OCI-LY7 (cell line): ENCODE results near the gene MGMT. TPM values are rescaled to one million over a fixed set of nuclear protein-coding genes. Genes with fewer than 3 reads are reported as not detected.

Experiments used
- BruUV-seq: library from RNA; stranded (reverse); fragments of 400-500 nt; replicated peaks from 2 replicates; lab custom pipeline; 2021; lab: Mats Ljungman, UMichigan
- CTCF ChIA-PET: fragments of 300-600 bp; sonication (Branson Sonifier 250); formaldehyde crosslinking; loops from one replicate; lab custom pipeline; 2022; ENCODE audit warnings: antibody characterized with exemption; ENCODE audit not compliant: unreplicated experiment; lab: Charles Lee
- POLR2A ChIA-PET: fragments of 300-600 bp; sonication (Branson Sonifier 250); formaldehyde crosslinking; loops from one replicate; lab custom pipeline; 2022; ENCODE audit warnings: antibody characterized with exemption; lab: Charles Lee
- DNase-seq: peaks from one replicate; pipeline ENCODE4 v3.0.0-alpha.2; 2015; ENCODE audit warnings: low spot score
- H2AFZ ChIP-seq: fragments of 200-600 bp; sonication (generic), shearing (Covaris generic); 2 replicates; pipeline ENCODE4 v1.6.1; 2014; ENCODE audit warnings: mild to moderate bottlenecking, antibody characterized with exemption, low read length, moderate library complexity
- H3K27ac ChIP-seq: fragments of 200-600 bp; sonication (generic); 2 replicates; pipeline ENCODE4 v1.5.1; 2014; ENCODE audit warnings: mixed run types, low read depth, mild to moderate bottlenecking, moderate library complexity, low read length, inconsistent platforms; ENCODE audit not compliant: poor library complexity, severe bottlenecking
- H3K36me3 ChIP-seq: fragments of 200-600 bp; sonication (generic); 2 replicates; pipeline ENCODE4 v1.6.1; 2014; ENCODE audit warnings: mild to moderate bottlenecking, antibody characterized with exemption, low read length, moderate library complexity, mixed read lengths; ENCODE audit not compliant: insufficient read depth
- H3K4me1 ChIP-seq: fragments of 200-600 bp; sonication (generic); 2 replicates; pipeline ENCODE4 v1.5.1; 2014; ENCODE audit warnings: mild to moderate bottlenecking, low read length; ENCODE audit not compliant: insufficient read depth, poor library complexity, severe bottlenecking
- H3K4me2 ChIP-seq: fragments of 200-600 bp; sonication (generic); 2 replicates; pipeline ENCODE4 v1.6.1; 2014; ENCODE audit warnings: mild to moderate bottlenecking, low read length
- H3K4me3 ChIP-seq: fragments of 200-600 bp; sonication (generic); 2 replicates; pipeline ENCODE4 v1.5.1; 2014; ENCODE audit warnings: mild to moderate bottlenecking, low read depth, low read length; ENCODE audit not compliant: poor library complexity, severe bottlenecking
- H3K79me2 ChIP-seq: fragments of 200-600 bp; sonication (generic); 2 replicates; pipeline ENCODE4 v1.6.1; 2016; ENCODE audit warnings: low read depth, mild to moderate bottlenecking, low read length, moderate library complexity, mixed read lengths; ENCODE audit not compliant: insufficient read depth
- H3K9me2 ChIP-seq: fragments of 200-600 bp; sonication (generic); 2 replicates; pipeline ENCODE4 v1.6.1; 2016; ENCODE audit warnings: mild to moderate bottlenecking, low read length, mixed read lengths; ENCODE audit not compliant: insufficient read depth
- H3K9me3 ChIP-seq: fragments of 200-600 bp; sonication (generic); 2 replicates; pipeline ENCODE4 v1.6.1; 2014; ENCODE audit warnings: mild to moderate bottlenecking, mixed run types, low read length, mixed read lengths
- H4K20me1 ChIP-seq: fragments of 200-600 bp; sonication (generic); 2 replicates; pipeline ENCODE4 v1.6.1; 2014; ENCODE audit warnings: mild to moderate bottlenecking, antibody characterized with exemption, low read length, moderate library complexity, mixed read lengths; ENCODE audit not compliant: insufficient read depth
- CTCF ChIP-seq: fragments of 200-600 bp; sonication (generic); conservative IDR thresholded peaks from 2 replicates; pipeline ENCODE4 v1.5.1; 2014; ENCODE audit warnings: mild to moderate bottlenecking, antibody characterized with exemption, low read length, moderate library complexity, mixed read lengths
- EZH2phosphoT487 ChIP-seq: fragments of 200-600 bp; sonication (generic); IDR thresholded peaks from 2 replicates; pipeline ENCODE4 v1.6.1; 2018; ENCODE audit warnings: low read depth, borderline replicate concordance, mild to moderate bottlenecking, mixed run types, antibody characterized with exemption, low read length, moderate library complexity, mixed read lengths
- intact Hi-C: fragments of 100-400 bp; cut with micrococcal nuclease; formaldehyde crosslinking; loops from one replicate; pipeline ENCODE4 v1.10.0; 2022; ENCODE audit not compliant: unreplicated experiment
- total RNA-seq, 2 experiments: library from RNA; depleted of rRNA in 1 of 2; stranded (reverse); fragments of >200 nt in 1 of 2; shearing (Covaris generic) in 1 of 2; gene quantifications; 2 replicates each; pipeline ENCODE4 v1.2.3, GENCODE V29; 2014 to 2022

The MGMT gene
- total RNA-seq, 2 experiments from 2014 or later, result 19.7 to 25.0 TPM

- CTCF ChIA-PET, result no interaction called here
- no TSS peak for BruUV-seq
- H2AFZ ChIP-seq, result no peak overlapping the region
- POLR2A ChIA-PET, result interaction anchor here (1.4 kb wide), 1 partner anchor 9 kb away, joined by 5 read pairs; no protein-coding TSS in a partner anchor
- H3K36me3 ChIP-seq, result no peaks in the 10 kb centered on the region
- H3K27ac ChIP-seq, result no peak overlapping the region
- H3K79me2 ChIP-seq, result no peaks in the 10 kb centered on the region
- TF ChIP-seq EZH2phosphoT487 (no peak), CTCF (no peak)
- H4K20me1 ChIP-seq, result no peaks in the 10 kb centered on the region
- H3K4me1 ChIP-seq, result no peaks in the 10 kb centered on the region
- no peaks in the 10 kb centered on the region for H3K9me3 ChIP-seq
- H3K4me2 ChIP-seq, result no peak overlapping the region
- DNase-seq, result no peak
- no peaks in the 10 kb centered on the region for H3K9me2 ChIP-seq
- intact Hi-C loops, result no loop called here
- no peak overlapping the region for H3K4me3 ChIP-seq
These were observed 314.1 kb downstream of the MGMT start for GRCh38 chr10:129780901-129781795.

- Histone ChIP-seq H4K20me1 (no peaks in the 10 kb centered on the region), H3K4me1 (no peaks in the 10 kb centered on the region), H3K27ac (no peak overlapping the region), H2AFZ (no peak overlapping the region), H3K4me2 (no peak overlapping the region), H3K9me3 (no peaks in the 10 kb centered on the region), H3K4me3 (no peak overlapping the region), H3K36me3 (no peaks in the 10 kb centered on the region), H3K9me2 (no peaks in the 10 kb centered on the region), H3K79me2 (no peaks in the 10 kb centered on the region)
- POLR2A ChIA-PET, result no interaction called here
- DNase-seq, result no peak
- TF ChIP-seq EZH2phosphoT487 (no peak), CTCF (no peak)
- CTCF ChIA-PET, result no interaction called here
- BruUV-seq, result no TSS peak
- intact Hi-C loops, result no loop called here
These were observed 317.2 kb downstream of the MGMT start for GRCh38 chr10:129784291-129784690.

- no peaks in the 10 kb centered on the region for H3K9me3 ChIP-seq
- no peaks in the 10 kb centered on the region for H3K79me2 ChIP-seq
- H3K27ac ChIP-seq, result no peak overlapping the region
- POLR2A ChIA-PET, result no interaction called here
- BruUV-seq, result no TSS peak
- no peaks in the 10 kb centered on the region for H3K9me2 ChIP-seq
- CTCF ChIA-PET, result interaction anchor here (0.6 kb wide), 1 partner anchor 239 kb away, joined by 3 read pairs; no protein-coding TSS in a partner anchor
- H3K4me2 ChIP-seq, result no peak overlapping the region
- TF ChIP-seq EZH2phosphoT487, result no peak
- TF ChIP-seq CTCF, result no peak
- intact Hi-C loops, result no loop called here
- H3K36me3 ChIP-seq, result no peaks in the 10 kb centered on the region
- no peaks in the 10 kb centered on the region for H4K20me1 ChIP-seq
- DNase-seq, result no peak
- H3K4me1 ChIP-seq, result no peaks in the 10 kb centered on the region
- no peak overlapping the region for H2AFZ ChIP-seq
- no peak overlapping the region for H3K4me3 ChIP-seq
These were observed 317.9 kb downstream of the MGMT start for GRCh38 chr10:129784891-129785290.
